GM19463 (cell line): ENCODE measurements around the gene NUDT3.
"Not testable (repeated sequence)": the region's sequence is repeated elsewhere in the genome, so short reads cannot be mapped to it uniquely, and the experiment has no call there.

ENCODE experiments used
- ATAC-seq: cut with Tn5 transposase; IDR thresholded peaks from one replicate; pipeline ENCODE4 v1.9.1; 2021; ENCODE audit warnings: mild to moderate bottlenecking, moderate library complexity; ENCODE audit not compliant: unreplicated experiment

NUDT3 gene

DNA sequence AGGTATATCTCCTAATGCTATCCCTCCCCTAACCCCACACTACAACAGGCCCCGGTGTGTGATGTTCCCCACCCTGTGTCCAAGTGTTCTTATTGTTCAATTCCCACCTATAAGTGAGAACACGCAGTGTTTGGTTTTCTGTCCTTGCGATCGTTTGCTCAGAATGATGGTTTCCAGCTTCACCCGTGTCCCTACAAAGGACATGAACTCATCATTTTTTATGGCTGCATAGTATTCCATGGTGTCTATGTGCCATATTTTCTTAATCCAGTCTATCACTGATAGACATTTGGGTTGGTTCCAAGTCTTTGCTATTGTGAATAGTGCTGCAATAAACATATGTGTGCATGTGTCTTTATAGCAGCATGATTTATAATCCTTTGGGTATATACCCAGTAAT, 20.6 kb downstream of the NUDT3 start:
- ATAC-seq, result not testable (repeated sequence)

- no peak for ATAC-seq
Measured at GRCh38 chr6:34370361-34370760, 22.1 kb downstream of the NUDT3 start.

GRCh38 chr6:34369385-34369784, 23.1 kb downstream of the NUDT3 start:
- no peak for ATAC-seq

DNA sequence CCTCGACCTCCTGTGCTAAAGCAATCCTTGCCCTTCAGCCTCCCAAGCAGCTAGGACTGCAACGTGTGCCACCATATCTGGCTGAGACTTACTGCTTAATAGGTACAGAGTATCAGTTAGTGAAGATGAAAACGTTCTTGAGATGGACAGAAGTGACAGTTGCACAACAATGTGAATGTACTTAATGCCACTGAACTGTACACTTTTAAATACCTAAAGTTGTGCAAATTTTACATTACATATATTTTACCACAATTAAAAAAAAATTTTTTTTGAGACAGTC, 25.9 kb downstream of the NUDT3 start:
- no peak for ATAC-seq

DNA sequence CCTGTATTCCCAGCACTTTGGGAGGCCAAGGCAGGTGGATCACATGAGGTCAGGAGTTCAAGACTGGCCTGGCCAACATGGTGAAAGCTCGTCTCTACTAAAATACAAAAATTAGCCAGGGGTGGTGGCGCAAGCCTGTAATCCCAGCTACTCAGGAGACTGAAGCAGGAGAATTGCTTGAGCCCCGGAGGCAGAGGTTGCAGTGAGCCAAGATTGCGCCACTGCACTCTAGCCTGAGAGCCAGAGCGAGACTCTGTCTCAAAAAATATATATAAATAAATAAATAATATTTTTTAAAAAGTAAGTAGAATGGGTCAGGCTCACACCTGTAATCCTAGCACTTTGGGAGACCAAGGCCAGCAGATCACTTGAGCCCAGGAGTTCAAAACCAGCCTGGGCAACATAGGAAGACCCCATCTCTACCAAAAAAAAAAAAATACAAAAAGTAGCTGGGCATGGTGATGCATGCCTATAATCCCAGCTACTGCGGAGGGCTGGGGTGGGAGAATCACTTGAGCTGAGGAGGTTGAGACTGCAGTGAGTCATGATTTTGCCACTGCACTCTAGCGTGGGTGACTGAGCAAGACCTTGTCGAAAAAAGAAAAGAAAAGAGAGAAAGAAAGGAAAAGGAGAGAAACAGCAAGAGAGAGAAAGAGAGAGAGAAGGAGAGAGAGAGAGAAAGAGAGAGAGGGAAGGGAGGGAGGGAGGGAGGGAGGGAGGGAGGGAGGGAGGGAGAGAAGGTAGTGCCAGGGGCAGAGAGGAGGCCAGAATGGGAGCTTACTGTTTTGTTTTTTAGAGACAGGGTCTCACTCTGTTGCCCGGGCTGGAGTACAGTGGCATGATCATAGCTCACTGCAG, 26.5 kb downstream of the NUDT3 start:
- not testable (repeated sequence) for ATAC-seq

GRCh38 chr6:34363681-34364075, 28.8 kb downstream of the NUDT3 start:
- ATAC-seq, result not testable (repeated sequence)

DNA sequence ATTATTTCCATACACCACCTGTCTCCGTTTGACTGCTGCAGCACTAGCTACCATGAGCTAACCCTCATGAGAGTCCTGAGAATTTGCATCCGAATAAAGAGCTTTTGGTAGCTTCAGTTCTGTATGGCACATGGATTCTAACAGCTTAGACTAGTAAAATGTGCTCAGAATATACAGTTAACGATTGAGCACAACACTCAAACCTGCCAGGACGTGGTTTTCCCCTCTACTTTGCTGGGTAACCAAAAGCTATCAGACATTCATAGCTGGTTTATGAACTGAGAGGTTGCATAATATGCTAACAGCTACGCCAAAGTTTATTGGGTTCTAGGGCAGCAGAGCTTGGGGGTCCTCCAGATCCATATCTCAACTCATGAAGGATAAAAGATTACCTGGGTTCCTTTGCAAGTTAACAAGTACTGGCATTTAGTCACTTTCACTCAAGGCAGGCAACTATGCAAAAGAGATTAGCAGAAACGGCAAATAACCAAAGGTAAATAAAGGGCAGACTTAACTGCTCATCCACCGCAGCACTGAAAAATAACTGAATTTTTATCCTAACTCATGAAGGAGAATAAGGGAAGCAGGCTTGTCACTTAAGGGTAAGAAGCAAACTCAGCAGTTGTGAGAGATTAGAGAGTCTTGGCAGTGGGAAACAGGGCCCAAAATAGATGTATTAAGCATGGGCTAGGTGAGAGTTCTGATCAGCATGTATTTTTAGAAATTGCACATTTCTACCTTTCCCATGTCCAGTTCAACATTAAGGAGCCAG, 29.4 kb downstream of the NUDT3 start:
- ATAC-seq, result no peak

DNA sequence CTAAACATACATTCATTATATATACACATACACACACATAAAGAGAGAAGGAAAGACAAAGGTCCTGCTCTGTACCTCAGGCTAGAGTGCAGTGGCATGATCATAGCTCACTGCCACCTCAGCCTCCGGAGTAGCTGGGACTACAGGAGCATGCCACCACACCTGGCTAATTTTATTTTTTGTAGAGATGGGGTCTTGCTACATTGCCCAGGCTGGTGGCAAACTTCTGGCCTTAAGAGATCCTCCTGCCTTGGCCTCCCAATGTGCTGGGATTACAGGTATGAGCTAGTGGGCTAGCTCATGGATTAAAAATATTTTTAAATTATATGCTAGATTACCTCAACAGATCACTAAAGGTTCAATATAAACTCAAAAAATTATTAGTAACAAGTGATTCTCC, 30.3 kb downstream of the NUDT3 start:
- ATAC-seq, result no peak

DNA sequence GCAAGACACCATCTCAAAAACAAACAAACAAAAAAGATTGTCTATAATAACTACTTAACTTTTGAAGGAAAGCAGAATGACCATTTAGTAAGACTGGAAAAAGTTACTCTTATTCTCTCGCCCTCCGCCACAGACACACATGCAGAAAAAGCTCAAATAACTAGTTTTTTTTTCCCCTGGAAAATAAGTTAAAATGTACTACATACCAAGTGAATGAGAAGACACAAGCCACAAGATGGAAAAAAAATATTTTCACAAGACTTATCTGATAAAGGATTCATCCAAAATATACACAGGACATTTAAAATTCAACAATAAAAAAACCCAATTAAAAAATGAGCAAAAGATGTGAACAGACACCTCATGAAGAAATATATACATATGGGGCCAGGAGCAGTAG, 31.9 kb downstream of the NUDT3 start:
- no peak for ATAC-seq

GRCh38 chr6:34359418-34360158, 32.9 kb downstream of the NUDT3 start:
- no peak for ATAC-seq

GRCh38 chr6:34358389-34358905, 34.0 kb downstream of the NUDT3 start:
- ATAC-seq, result no peak

DNA sequence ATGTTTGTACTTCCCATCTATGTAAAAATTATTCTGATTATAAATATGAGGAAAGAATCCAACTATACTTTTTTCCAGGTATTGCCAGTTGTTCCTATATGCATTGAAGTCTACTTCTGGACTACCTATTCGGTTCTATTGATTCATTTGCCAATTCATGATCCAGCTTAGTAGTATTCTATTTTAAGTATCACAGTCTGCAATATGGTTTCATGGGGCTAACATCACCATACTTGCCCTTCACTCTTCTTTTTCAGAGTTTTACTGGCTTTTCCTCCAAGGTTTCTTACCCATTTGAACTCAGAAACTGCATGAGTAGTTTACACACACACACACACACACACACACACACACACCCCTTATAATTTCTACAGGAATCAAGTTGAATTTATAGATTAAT, 34.5 kb downstream of the NUDT3 start:
- no peak for ATAC-seq

- no peak for ATAC-seq
Measured at GRCh38 chr6:34355889-34356288, 36.6 kb downstream of the NUDT3 start.

GRCh38 chr6:34354230-34354629, 38.2 kb downstream of the NUDT3 start:
- not testable (repeated sequence) for ATAC-seq

DNA sequence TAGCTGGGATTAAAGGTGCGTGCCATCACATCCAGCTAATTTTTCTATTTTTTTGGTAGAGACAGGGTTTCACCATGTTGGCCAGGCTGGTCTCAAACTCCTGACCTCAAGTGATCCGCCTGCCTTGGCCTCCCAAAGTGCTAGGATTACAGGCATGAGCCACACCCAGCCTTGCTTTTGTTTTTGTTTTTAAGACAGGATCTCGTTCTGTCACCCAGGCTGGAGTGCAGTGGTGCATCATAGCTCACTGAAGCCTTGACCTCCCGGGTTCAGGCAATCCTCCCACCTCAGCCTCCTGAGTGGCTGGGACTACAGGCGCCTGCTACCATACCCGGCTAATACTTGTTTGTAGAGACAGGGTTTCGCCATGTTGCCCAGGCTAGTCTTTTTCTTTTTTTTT, 38.9 kb downstream of the NUDT3 start:
- ATAC-seq, result not testable (repeated sequence)

- ATAC-seq, result no peak
Measured at GRCh38 chr6:34352305-34352937, 40.0 kb downstream of the NUDT3 start.

DNA sequence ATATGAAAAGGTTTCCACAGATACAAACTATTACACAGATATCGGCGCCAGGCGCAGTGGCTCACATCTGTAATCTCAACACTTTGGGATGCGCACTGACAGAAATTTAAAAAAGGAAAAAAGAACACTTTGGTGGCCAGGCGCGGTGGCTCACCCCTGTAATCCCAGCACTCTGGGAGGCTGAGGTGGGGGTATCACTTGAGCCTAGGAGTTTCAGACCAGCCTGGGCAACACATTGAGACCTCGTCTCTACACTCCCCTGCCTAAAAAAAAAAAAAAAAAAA, 41.6 kb downstream of the NUDT3 start:
- ATAC-seq, result no peak

GRCh38 chr6:34350137-34350933, 42.1 kb downstream of the NUDT3 start:
- ATAC-seq, result no peak

DNA sequence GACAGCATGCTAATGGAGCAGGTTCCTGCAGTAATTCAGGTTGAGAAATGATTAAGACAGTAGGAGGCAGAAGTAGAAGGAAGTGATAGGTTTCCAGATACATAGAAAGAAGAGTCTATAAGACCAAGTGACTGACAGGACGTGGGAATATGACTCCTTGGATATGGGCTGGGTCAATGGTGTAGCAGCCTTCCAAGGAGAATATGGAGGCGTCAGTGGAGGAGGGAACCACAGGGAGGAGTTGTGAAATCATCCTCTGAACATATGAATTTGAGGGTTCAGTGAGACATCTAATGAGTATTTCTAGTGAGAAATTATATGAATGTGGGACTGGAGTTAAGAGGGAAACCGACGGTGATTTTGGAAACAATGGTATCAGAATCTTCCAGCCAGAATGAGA, 43.3 kb downstream of the NUDT3 start:
- ATAC-seq, result no peak

GRCh38 chr6:34347303-34347702, 45.2 kb downstream of the NUDT3 start:
- ATAC-seq, result no peak
